Pancreas (tissue), 10 donors: ENCODE measurements around the gene MBD4. TPM values are rescaled to one million over a fixed set of nuclear protein-coding genes. Genes with fewer than 3 reads are reported as not detected.

Source experiments
- ATAC-seq, 4 donors: fragments of 200-7000 bp; cut with Tn5 transposase; one replicate each; pipeline versions ENCODE4 v1.8.0 to v1.9.1; 2020; ENCODE audit warnings: mild to moderate bottlenecking in 4 of 4, moderate library complexity in 4 of 4
- DNase-seq, 6 donors: peaks; one replicate each; pipeline ENCODE4 v3.0.0-alpha.2; 2020
- FAIRE-seq: peaks from 2 replicates; lab custom pipeline; 2012; peaks lifted over from hg19 to GRCh38; lab: Jason Lieb, UNC
- H3K27ac ChIP-seq, 4 donors: fragments of 200-600 bp; sonication (generic); 1 replicate in 3 of 4; 2 replicates in 1 of 4; pipeline versions ENCODE4 v1.5.0 to v1.8.0; 2020
- H3K27me3 ChIP-seq, 4 donors: fragments of 200-600 bp; one replicate each; pipeline ENCODE4 v1.8.0; 2021
- H3K36me3 ChIP-seq, 3 donors: fragments of 200-600 bp; sonication (generic) in 1 of 3; one replicate each; pipeline versions ENCODE4 v1.5.0 to v1.8.0; 2020 to 2021
- H3K4me1 ChIP-seq, 3 donors: fragments of 200-600 bp; one replicate each; pipeline ENCODE4 v1.8.0; 2021
- H3K4me3 ChIP-seq, 4 donors: fragments of 200-600 bp; sonication (generic) in 2 of 4; one replicate each; pipeline versions ENCODE4 v1.5.0 to v1.8.0; 2020 to 2021
- H3K9me3 ChIP-seq, 4 donors: fragments of 200-600 bp; one replicate each; pipeline ENCODE4 v1.8.0; 2021
- WGBS, 2 donors: extraction: QIAGEN DNeasy Blood & Tissue Kit; methylation state at CpG; one replicate each; pipeline ENCODE4 v1.1.7; 2013; 5-methylcytosine and 5-hydroxymethylcytosine counted together
- intact Hi-C, 3 donors: fragments of 100-400 bp; cut with DNase I; formaldehyde crosslinking; loops; one replicate each; pipeline versions ENCODE4 v1.11.1 to v1.14.2; 2022
- polyA plus RNA-seq, 2 donors: library from polyadenylated mRNA; stranded (reverse); fragments of 200-250 nt; gene quantifications; one replicate each; pipeline ENCODE4 v1.2.3, GENCODE V29; 2013
- total RNA-seq, 6 donors: library from RNA; stranded (reverse); fragmentation: NEBNext Ultra II Directional in 4 of 6; extraction: Animal tissue kit (Norgen Biotek cat#: 25700) in 4 of 6; gene quantifications; one replicate each; pipeline versions ENCODE4 v1.2.1 to v1.2.4, GENCODE V29; 2021 to 2023
- TF ChIP-seq, protein P1 (sequence below), 4 donors: fragments of 200-600 bp; sonication (generic) in 3 of 4; IDR thresholded peaks; one replicate each; pipeline versions ENCODE4 v1.5.0 to v1.8.0; 2021; ENCODE audit warnings: antibody characterized with exemption in 4 of 4
- donor health status: healthy with polysubstance abuse.
- donor health status: DM: no; HTN: no; CAD: no; lungs with moderate emphysema.
- donor health status: DM: no; HTN: no; CAD: no.
- donor health status: control.
- donor health status: control.
- donor health status: Bipolar disorder and iron deficiency.
- donor health status: DM: yes; HTN: yes; CAD: no.
- donor health status: DM: no; HTN: no; CAD: no.
- donor health status: DM: no; HTN: no; CAD: no.
- donor health status: DM: yes; HTN: yes; CAD: no.

MBD4 gene
- total and polyA plus RNA-seq, 8 donors = 8.4 to 19.7 (median 15.0) TPM

DNA sequence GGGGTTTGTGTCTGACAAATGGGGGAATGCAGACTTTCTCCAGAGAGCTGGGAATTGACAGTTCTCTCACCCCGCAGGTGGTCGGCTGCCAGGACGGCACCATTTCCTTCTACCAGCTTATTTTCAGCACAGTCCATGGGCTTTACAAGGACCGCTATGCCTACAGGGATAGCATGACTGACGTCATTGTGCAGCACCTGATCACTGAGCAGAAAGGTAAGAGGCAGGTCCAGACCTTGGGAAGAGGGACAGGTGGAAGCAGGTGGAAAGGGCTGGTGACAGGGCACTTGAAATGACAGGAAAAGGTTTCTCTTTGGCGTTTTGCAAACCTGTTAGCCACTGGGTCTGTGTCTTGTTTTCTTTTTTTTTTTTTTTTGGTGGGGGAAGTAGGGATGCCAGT, 36.8 kb upstream of the MBD4 start:
- Histone ChIP-seq H3K27ac (peak overlapping the region in 2 of 4 donors; percentile 23 to 28), H3K36me3 (peaks cover 0 to 29% (median 0%) of the 10 kb centered on the region in 3 donors), H3K4me1 (peaks cover 0 to 6% (median 0%) of the 10 kb centered on the region in 3 donors), H3K4me3 (no peak overlapping the region), H3K9me3 (no peaks in the 10 kb centered on the region), H3K27me3 (no peaks in the 10 kb centered on the region)
- intact Hi-C loops = no loop called here
- FAIRE-seq (no peak), DNase-seq (peak in 4 of 6 donors; percentile 71 to 86 (median 81)), ATAC-seq (peak; percentile 89 to 99 (median 98))
- TF ChIP-seq, protein P1, sequence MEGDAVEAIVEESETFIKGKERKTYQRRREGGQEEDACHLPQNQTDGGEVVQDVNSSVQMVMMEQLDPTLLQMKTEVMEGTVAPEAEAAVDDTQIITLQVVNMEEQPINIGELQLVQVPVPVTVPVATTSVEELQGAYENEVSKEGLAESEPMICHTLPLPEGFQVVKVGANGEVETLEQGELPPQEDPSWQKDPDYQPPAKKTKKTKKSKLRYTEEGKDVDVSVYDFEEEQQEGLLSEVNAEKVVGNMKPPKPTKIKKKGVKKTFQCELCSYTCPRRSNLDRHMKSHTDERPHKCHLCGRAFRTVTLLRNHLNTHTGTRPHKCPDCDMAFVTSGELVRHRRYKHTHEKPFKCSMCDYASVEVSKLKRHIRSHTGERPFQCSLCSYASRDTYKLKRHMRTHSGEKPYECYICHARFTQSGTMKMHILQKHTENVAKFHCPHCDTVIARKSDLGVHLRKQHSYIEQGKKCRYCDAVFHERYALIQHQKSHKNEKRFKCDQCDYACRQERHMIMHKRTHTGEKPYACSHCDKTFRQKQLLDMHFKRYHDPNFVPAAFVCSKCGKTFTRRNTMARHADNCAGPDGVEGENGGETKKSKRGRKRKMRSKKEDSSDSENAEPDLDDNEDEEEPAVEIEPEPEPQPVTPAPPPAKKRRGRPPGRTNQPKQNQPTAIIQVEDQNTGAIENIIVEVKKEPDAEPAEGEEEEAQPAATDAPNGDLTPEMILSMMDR (IDR thresholded peaks at IDR 0.05) = no peak
- WGBS, 2 donors = 39 to 44% methylated on average over 6 of the region's 6 CpGs

DNA sequence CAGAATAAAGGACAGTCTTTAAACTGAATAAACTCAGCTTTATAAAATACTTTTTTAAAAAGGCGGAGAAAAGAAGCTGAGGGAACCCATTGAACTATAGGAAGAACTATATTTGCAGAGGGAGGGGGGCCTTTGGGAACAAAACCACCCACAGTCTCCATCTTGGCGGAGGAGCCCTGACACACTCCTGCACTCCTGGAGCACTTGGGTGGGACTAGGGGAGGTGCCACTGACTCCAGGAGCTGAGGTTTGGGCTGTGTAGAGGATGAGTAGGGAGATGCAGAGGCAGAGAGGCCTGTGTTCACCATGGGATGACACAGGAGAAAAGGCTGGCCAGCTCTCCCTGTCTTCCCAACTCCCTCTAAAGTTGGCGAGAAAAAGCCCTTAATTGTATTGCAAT, 36.1 kb upstream of the MBD4 start:
- Histone ChIP-seq H3K36me3 (peaks cover 0 to 26% (median 0%) of the 10 kb centered on the region in 3 donors), H3K4me3 (no peak overlapping the region), H3K27ac (no peak overlapping the region), H3K9me3 (no peaks in the 10 kb centered on the region), H3K27me3 (no peaks in the 10 kb centered on the region), H3K4me1 (peaks cover 0 to 6% (median 0%) of the 10 kb centered on the region in 3 donors)
- TF ChIP-seq, protein P1 (IDR thresholded peaks at IDR 0.05) = no peak
- 97 to 99% methylated on average over 3 of the region's 3 CpGs for WGBS, 2 donors
- FAIRE-seq = no peak
- no peak for ATAC-seq
- no peak for DNase-seq
- intact Hi-C loops = no loop called here

DNA sequence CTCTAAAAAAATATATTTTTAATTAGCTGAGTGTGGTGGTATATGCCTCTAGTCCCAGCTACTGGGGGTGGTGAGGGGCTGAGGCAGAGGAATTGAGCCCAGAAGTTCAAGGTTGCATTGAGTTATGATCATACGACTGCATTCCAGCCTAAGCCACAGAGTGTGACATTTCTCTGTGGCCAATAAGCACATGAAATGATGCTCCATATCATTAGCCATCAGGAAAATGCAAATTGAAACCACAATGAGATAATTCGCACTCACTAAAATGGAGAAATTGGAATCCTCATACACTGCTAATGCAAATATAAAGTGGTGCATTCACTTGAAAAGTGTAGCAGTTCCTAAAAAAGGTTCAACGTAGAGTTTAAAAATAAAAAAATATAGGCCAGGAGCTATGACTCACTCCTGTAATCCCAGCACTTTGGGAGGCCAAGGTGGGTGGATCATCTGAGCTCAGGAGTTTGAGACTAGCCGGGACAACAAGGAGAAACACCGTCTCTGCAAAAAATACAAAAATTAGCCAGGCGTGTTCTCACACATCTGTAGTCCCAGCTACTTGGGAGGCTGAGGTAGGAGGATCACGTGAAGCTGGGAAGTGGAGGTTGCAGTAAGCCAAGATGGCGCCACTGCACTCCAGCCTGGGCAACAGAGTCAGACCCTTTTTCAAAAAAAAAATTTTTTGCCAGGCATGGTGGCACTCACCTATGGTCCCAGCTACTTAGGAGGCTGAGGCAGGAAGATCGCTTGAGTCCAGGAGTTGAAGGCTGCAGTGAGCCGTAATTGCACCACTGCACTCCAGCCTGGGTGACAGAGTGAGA, 35.4 kb upstream of the MBD4 start:
- FAIRE-seq (no peak), DNase-seq (no peak), ATAC-seq (no peak)
- H3K4me1 ChIP-seq = peaks cover 0 to 6% (median 0%) of the 10 kb centered on the region in 3 donors
- intact Hi-C loops = no loop called here
- H3K4me3 ChIP-seq = no peak overlapping the region
- no peaks in the 10 kb centered on the region for H3K9me3 ChIP-seq
- 96 to 97% methylated on average over 10 of the region's 10 CpGs for WGBS, 2 donors
- no peak overlapping the region for H3K27ac ChIP-seq
- no peaks in the 10 kb centered on the region for H3K27me3 ChIP-seq
- H3K36me3 ChIP-seq = peaks cover 0 to 21% (median 0%) of the 10 kb centered on the region in 3 donors
- TF ChIP-seq, protein P1 (IDR thresholded peaks at IDR 0.05) = no peak

- H3K9me3 ChIP-seq = no peaks in the 10 kb centered on the region
- intact Hi-C loops = no loop called here
- 82 to 87% methylated on average over 4 of the region's 4 CpGs for WGBS, 2 donors
- peaks cover 0 to 6% (median 0%) of the 10 kb centered on the region in 3 donors for H3K4me1 ChIP-seq
- FAIRE-seq (no peak), DNase-seq (no peak), ATAC-seq (no peak)
- TF ChIP-seq, protein P1 (IDR thresholded peaks at IDR 0.05) = no peak
- no peak overlapping the region for H3K4me3 ChIP-seq
- H3K27ac ChIP-seq = no peak overlapping the region
- H3K27me3 ChIP-seq = no peaks in the 10 kb centered on the region
- peaks cover 0 to 10% (median 0%) of the 10 kb centered on the region in 3 donors for H3K36me3 ChIP-seq
Measured at GRCh38 chr3:129473769-129474152, 34.0 kb upstream of the MBD4 start.
